K562 (cell line): ENCODE data around the gene ZDHHC12. TPM values are rescaled to one million over a fixed set of nuclear protein-coding genes. Genes with fewer than 3 reads are reported as not detected.

ENCODE experiments used
- ESRRB ChIP-seq: fragments of 250-450 bp; sonication (Bioruptor Pico); IDR thresholded peaks from 2 replicates; pipeline ENCODE4 v1.5.0; 2020; ENCODE audit warnings: mild to moderate bottlenecking, moderate library complexity, borderline replicate concordance
- NR3C1 ChIP-seq: sonication (generic); formaldehyde crosslinking; IDR thresholded peaks from 2 replicates; pipeline ENCODE4 v1.8.1; 2022; ENCODE audit warnings: missing genetic modification reagents
- NR4A1 ChIP-seq, 2 experiments: fragments of 250-450 bp in 1 of 2; fragments of 450-650 bp in 1 of 2; sonication (Bioruptor Pico) in 1 of 2; IDR thresholded peaks; 2 replicates each; pipeline versions ENCODE4 v1.4.0 to v1.6.1; 2016 to 2020; ENCODE audit warnings: mild to moderate bottlenecking in 2 of 2, missing compliant biosample characterization in 1 of 2, missing genetic modification characterization in 1 of 2, moderate library complexity in 1 of 2
- PHB ChIP-seq: fragments of 250-450 bp; sonication (Bioruptor Pico); IDR thresholded peaks from 2 replicates; pipeline ENCODE4 v1.5.0; 2021
- POU5F1 ChIP-seq: fragments of 150-350 bp; IDR thresholded peaks from 2 replicates; pipeline ENCODE4 v1.6.1; 2014; ENCODE audit warnings: borderline replicate concordance, low read length, low read depth, mild to moderate bottlenecking; ENCODE audit not compliant: partially characterized antibody
- ZFP36 ChIP-seq: fragments of 150-350 bp; IDR thresholded peaks from 2 replicates; pipeline ENCODE4 v1.6.1; 2018; ENCODE audit warnings: low read length, low read depth; ENCODE audit not compliant: partially characterized antibody
- ZSCAN29 ChIP-seq: fragments of 450-650 bp; IDR thresholded peaks from 2 replicates; pipeline ENCODE4 v1.6.1; 2017
- polyA plus RNA-seq, 8 experiments: library from polyadenylated mRNA; depleted of rRNA in 4 of 8; stranded (reverse) in 5 of 8; unstranded in 3 of 8; fragments of >200 nt; fragmentation: Nextera tagmentation in 2 of 8; fragmentation: Illumina TruSeq in 1 of 8; extraction: Ambion mirVana in 2 of 8; extraction: Trizol in 1 of 8; gene quantifications; 2 replicates each; pipeline versions ENCODE4 v1.2.1 to v1.2.3, GENCODE V29; 2011 to 2014; ENCODE audit warnings: inconsistent platforms in 1 of 8, missing spikeins in 1 of 8
- total RNA-seq, 7 experiments: library from RNA; depleted of rRNA in 6 of 7; stranded (reverse); fragments of >200 nt in 6 of 7; fragmentation: Illumina TruSeq in 2 of 7; extraction: Trizol in 2 of 7; gene quantifications; 2 replicates each; pipeline versions ENCODE4 v1.2.1 to v1.2.3, GENCODE V29; 2011 to 2021; ENCODE audit warnings: low replicate concordance in 1 of 7
- TF ChIP-seq, protein P1 (sequence below): fragments of 250-450 bp; sonication (Bioruptor Pico); IDR thresholded peaks from 2 replicates; pipeline ENCODE4 v1.9.0; 2021; ENCODE audit warnings: mild to moderate bottlenecking, inconsistent platforms
- TF ChIP-seq, protein P2 (sequence below): fragments of 450-650 bp; IDR thresholded peaks from 2 replicates; pipeline ENCODE4 v1.6.1; 2016; ENCODE audit warnings: mild to moderate bottlenecking
- TF ChIP-seq, protein P3 (sequence below): IDR thresholded peaks from 2 replicates; pipeline ENCODE4 v1.6.1; 2011; ENCODE audit warnings: borderline replicate concordance, low read depth, mild to moderate bottlenecking, moderate library complexity, low read length; ENCODE audit not compliant: insufficient read depth, poor library complexity, severe bottlenecking

Gene ZDHHC12
- total and polyA plus RNA-seq, 9 of the 15 experiments (the other 6 are each of a cell fraction or from before 2014, with no cell fraction given): 0.21 to 38.0 (median 13.8) TPM

DNA sequence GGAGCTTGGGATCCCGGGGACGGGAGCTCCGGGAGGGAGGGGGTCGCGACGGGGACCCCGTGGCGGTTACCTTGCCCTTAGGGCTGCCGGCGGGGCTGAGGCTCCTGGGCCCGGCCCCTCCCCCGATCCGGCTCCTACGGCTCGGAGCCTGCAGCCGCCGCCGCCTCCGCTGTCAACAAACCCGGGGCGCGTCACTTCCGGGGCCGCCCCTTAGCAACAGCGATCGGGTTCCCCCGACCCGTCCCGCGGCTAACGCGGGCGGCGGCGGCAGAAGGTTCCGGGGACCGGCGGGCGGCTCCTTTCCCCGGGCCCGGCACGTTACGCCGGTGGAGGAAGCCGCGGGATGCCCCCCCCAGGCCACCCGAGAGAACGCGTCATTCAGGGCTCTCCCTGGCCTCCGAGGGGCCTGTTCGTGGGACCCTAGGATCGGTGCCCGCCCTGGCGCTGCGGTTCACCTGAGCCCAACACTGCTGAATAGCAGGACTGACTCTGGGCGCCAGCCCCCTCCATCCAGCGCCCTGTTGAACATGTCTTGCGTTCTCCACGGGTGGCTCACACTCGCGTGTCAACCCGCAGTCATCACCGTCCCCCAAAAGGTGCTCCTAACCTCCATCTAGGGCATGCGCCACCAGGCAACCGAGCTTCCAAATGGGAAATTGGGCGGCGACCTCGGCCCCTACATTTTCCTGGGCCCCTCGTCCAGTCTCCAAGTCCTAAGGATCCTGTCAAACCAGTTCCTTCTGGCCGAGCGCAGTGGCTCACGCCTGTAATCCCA is 48.0 kb upstream of the ZDHHC12 start, which contains the start of gene ZER1 (continued):
- TF ChIP-seq, protein P1, sequence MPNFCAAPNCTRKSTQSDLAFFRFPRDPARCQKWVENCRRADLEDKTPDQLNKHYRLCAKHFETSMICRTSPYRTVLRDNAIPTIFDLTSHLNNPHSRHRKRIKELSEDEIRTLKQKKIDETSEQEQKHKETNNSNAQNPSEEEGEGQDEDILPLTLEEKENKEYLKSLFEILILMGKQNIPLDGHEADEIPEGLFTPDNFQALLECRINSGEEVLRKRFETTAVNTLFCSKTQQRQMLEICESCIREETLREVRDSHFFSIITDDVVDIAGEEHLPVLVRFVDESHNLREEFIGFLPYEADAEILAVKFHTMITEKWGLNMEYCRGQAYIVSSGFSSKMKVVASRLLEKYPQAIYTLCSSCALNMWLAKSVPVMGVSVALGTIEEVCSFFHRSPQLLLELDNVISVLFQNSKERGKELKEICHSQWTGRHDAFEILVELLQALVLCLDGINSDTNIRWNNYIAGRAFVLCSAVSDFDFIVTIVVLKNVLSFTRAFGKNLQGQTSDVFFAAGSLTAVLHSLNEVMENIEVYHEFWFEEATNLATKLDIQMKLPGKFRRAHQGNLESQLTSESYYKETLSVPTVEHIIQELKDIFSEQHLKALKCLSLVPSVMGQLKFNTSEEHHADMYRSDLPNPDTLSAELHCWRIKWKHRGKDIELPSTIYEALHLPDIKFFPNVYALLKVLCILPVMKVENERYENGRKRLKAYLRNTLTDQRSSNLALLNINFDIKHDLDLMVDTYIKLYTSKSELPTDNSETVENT (CRISPR knock-in tag): peak; percentile 54
- TF ChIP-seq ESRRB (no peak), ZSCAN29 (no peak), POU5F1 (no peak), NR3C1 (CRISPR knock-in tag) (no peak), ZFP36 (no peak), PHB (CRISPR knock-in tag) (no peak), NR4A1 (CRISPR knock-in tag; IDR thresholded peaks at IDR 0.05) (no peak), NR4A1 (tag; IDR thresholded peaks at IDR 0.05) (no peak)
- TF ChIP-seq, protein P2, sequence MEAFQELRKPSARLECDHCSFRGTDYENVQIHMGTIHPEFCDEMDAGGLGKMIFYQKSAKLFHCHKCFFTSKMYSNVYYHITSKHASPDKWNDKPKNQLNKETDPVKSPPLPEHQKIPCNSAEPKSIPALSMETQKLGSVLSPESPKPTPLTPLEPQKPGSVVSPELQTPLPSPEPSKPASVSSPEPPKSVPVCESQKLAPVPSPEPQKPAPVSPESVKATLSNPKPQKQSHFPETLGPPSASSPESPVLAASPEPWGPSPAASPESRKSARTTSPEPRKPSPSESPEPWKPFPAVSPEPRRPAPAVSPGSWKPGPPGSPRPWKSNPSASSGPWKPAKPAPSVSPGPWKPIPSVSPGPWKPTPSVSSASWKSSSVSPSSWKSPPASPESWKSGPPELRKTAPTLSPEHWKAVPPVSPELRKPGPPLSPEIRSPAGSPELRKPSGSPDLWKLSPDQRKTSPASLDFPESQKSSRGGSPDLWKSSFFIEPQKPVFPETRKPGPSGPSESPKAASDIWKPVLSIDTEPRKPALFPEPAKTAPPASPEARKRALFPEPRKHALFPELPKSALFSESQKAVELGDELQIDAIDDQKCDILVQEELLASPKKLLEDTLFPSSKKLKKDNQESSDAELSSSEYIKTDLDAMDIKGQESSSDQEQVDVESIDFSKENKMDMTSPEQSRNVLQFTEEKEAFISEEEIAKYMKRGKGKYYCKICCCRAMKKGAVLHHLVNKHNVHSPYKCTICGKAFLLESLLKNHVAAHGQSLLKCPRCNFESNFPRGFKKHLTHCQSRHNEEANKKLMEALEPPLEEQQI: no peak
- TF ChIP-seq, protein P3, sequence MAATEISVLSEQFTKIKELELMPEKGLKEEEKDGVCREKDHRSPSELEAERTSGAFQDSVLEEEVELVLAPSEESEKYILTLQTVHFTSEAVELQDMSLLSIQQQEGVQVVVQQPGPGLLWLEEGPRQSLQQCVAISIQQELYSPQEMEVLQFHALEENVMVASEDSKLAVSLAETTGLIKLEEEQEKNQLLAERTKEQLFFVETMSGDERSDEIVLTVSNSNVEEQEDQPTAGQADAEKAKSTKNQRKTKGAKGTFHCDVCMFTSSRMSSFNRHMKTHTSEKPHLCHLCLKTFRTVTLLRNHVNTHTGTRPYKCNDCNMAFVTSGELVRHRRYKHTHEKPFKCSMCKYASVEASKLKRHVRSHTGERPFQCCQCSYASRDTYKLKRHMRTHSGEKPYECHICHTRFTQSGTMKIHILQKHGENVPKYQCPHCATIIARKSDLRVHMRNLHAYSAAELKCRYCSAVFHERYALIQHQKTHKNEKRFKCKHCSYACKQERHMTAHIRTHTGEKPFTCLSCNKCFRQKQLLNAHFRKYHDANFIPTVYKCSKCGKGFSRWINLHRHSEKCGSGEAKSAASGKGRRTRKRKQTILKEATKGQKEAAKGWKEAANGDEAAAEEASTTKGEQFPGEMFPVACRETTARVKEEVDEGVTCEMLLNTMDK: no peak
